Prostate gland (tissue), 2 donors: ENCODE data around the gene ACACB.

Experiments
- CTCF ChIP-seq, 4 experiments: fragments of 200-600 bp in 2 of 4; fragments of 450-650 bp in 2 of 4; sonication (generic) in 2 of 4; IDR thresholded peaks; 1 replicate in 3 of 4; 2 replicates in 1 of 4; pipeline ENCODE4 v1.5.1; 2016 to 2019; ENCODE audit warnings: antibody characterized with exemption in 4 of 4, mild to moderate bottlenecking in 2 of 4, moderate library complexity in 2 of 4
- POLR2A ChIP-seq: fragments of 450-650 bp; IDR thresholded peaks from one replicate; pipeline ENCODE4 v1.6.1; 2016; ENCODE audit warnings: antibody characterized with exemption, mild to moderate bottlenecking
- POLR2AphosphoS5 ChIP-seq: sonication (generic); formaldehyde crosslinking; IDR thresholded peaks from one replicate; pipeline ENCODE4 v1.6.1; 2017; ENCODE audit warnings: antibody characterized with exemption

- TF ChIP-seq CTCF (IDR thresholded peaks at IDR 0.05): no peak
- no peak for TF ChIP-seq POLR2A
- TF ChIP-seq POLR2AphosphoS5: no peak
These were observed 183.5 kb downstream of the ACACB start for GRCh38 chr12:109299849-109300248.
